Measurements from ENCODE around the gene BCL7C.
"Not testable (repeated sequence)": the region's sequence is repeated elsewhere in the genome, so short reads cannot be mapped to it uniquely, and the experiment has no call there.

Gene BCL7C

DNA sequence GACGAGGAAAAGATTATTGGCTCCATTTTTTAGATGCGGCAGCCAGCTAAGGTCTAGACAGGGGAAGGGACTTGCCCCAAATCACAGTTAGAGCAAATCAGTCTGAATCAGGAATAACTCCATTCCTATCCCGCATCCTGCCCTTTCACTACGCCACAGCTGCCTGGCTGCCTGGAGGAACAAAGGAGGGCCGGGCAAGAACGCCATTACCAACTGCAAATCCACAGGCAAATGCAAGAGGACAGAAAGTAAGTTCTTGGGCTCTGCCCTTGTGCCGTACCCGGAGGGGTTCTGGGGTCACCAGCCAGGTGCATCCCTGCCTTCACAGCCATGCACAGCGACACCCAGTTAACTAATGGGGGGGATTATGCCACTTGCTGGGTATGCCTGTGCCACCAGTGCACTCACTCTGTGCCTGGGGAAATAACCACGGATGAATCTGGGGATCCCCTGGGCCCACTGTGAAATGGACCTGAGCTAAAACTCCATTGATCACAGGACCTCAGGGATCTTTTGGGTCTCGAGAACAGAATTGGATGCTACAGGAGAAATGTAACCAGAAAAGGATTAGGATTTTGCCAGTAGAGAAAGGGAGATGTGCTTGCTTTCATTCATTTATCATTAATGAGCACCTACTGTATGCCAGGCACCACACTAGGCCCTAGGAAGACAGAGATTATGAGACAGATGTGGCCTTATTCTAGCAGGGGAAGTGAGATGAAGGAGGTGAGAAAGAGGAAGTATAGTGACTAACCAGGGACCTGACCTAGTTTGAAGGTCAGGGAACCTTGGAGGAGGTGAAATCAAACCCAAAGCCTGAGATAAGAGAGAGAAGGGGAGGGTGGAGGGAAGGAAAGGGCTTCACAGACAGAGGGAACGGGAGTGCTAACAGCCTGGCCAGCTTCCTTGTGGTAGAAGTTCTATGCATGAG, 17.7 kb downstream of the BCL7C start:
- no peaks in the 10 kb centered on the region for H3K36me3 ChIP-seq (ENCODE audit: control insufficient read depth, insufficient read depth, low read length)
- H3K27ac ChIP-seq (ENCODE audit: low read depth, low read length) = peak overlapping the region; percentile 92
- H3K9me3 ChIP-seq (ENCODE audit: control insufficient read depth, insufficient read depth, low read length) = no peaks in the 10 kb centered on the region
- peak overlapping the region; percentile 84 for H3K4me3 ChIP-seq (ENCODE audit: low read depth, low read length)
- peaks cover 32% of the 10 kb centered on the region for H3K27me3 ChIP-seq (ENCODE audit: control insufficient read depth, insufficient read depth, low read length)
- H3K4me1 ChIP-seq (ENCODE audit: control insufficient read depth, insufficient read depth, low read length) = peaks cover 8% of the 10 kb centered on the region
- peak overlapping the region; percentile 92 for H3K9ac ChIP-seq (ENCODE audit: low read depth, low read length)

DNA sequence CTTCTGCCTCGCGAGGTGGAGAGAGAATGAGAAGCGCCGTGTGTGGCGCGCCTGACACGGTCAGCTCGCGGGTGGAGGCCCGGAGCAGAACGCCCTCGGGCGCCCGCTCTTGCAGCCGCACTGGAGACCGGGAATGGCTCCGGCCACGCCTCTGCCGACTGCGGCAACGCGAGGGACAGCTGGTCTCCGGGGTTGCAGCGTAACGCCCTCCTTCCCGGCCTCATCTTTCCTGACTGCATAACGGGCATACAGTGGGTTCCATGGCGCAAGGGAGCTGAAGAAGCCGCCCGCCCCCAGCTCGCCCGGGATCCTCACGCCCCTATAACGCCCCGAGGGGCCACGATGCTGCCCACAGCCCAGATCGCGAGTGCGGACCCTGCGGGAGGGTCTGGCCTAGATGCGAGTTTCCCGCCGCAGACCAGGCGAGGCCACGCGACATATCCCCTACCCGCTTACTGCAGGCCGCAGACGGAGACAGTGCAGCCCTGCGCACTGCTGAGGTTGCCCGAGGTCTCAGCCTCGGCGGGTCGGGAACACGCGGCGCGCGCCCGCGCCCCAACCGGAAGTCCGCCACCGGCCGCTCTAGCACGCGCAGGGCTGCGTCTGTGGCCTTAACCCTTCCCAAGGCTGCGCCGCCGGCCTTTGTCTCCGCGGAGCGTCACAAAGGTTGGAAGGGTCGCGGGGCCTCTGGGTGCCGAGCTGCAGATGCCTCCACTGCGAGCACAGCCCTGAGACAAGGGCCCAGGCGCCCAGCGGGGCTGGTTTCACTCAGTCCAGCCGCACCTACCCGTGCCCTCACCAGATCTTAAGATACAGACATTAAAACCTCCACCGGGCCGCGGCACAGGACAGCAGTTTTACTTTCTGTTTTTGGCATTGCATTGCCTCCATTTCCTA, 18.8 kb downstream of the BCL7C start:
- peak overlapping the region; percentile 84 for H3K4me3 ChIP-seq (ENCODE audit: low read depth, low read length)
- H3K9ac ChIP-seq (ENCODE audit: low read depth, low read length) = peak overlapping the region; percentile 92
- H3K27ac ChIP-seq (ENCODE audit: low read depth, low read length) = peak overlapping the region; percentile 92
- peaks cover 35% of the 10 kb centered on the region for H3K27me3 ChIP-seq (ENCODE audit: control insufficient read depth, insufficient read depth, low read length)
- peaks cover 8% of the 10 kb centered on the region for H3K4me1 ChIP-seq (ENCODE audit: control insufficient read depth, insufficient read depth, low read length)
- H3K36me3 ChIP-seq (ENCODE audit: control insufficient read depth, insufficient read depth, low read length) = no peaks in the 10 kb centered on the region
- no peaks in the 10 kb centered on the region for H3K9me3 ChIP-seq (ENCODE audit: control insufficient read depth, insufficient read depth, low read length)

DNA sequence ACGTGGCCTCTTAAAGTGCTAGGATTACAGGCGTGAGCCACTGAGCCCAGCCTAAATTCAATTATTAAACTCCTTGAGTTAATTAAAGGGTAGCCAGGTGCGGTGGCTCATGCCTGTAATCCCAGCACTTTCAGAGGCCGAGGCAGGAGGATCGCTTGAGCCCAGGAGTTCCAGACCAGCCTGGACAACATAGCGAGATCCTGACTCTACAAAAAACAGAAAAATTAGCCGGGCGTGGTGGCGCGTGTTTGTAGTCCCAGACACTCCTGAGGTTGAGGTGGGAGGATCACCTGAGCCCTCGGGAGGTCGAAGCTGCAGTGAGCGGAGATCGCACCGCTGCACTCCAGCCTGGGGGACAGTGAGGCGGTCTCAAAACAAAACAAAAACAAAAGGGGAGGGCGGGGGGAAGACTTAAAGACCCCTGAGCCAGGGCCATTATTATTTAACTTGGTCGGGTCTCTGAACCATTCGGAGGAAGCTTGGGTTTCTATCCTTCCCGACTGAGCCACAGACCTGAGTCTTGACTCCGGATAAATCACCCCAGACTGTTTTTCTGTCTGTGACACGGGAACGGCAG, 19.5 kb downstream of the BCL7C start:
- Histone ChIP-seq H3K27ac (ENCODE audit: low read depth, low read length) (peak overlapping the region; percentile 75), H3K9ac (ENCODE audit: low read depth, low read length) (no peak overlapping the region), H3K4me1 (ENCODE audit: control insufficient read depth, insufficient read depth, low read length) (peaks cover 8% of the 10 kb centered on the region), H3K36me3 (ENCODE audit: control insufficient read depth, insufficient read depth, low read length) (no peaks in the 10 kb centered on the region), H3K27me3 (ENCODE audit: control insufficient read depth, insufficient read depth, low read length) (peaks cover 35% of the 10 kb centered on the region), H3K4me3 (ENCODE audit: low read depth, low read length) (peak overlapping the region; percentile 84), H3K9me3 (ENCODE audit: control insufficient read depth, insufficient read depth, low read length) (no peaks in the 10 kb centered on the region)

DNA sequence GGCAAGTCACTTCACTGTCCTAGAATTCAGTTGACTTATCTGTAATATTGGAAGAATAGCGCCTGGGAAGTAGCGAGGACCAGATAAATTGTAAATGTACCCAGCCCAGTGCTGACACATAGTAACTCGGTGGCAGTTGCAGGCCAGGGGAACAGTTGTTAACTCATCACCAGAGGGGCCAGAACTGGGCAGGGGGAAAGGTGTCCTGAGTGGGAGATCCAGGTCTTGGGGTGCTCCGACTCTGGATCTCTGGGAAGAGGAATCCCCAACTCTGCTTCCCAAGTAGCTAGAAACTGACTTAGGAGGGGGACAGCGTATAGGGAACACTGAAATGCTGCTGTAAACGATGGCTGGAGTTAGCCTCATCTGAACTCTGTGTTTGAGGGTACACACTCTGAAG, 23.0 kb downstream of the BCL7C start:
- no peak overlapping the region for H3K9ac ChIP-seq (ENCODE audit: low read depth, low read length)
- peaks cover 2% of the 10 kb centered on the region; the same call in 1 of the 2 replicates for H3K4me1 ChIP-seq (ENCODE audit: control insufficient read depth, insufficient read depth, low read length)
- no peaks in the 10 kb centered on the region for H3K9me3 ChIP-seq (ENCODE audit: control insufficient read depth, insufficient read depth, low read length)
- H3K27me3 ChIP-seq (ENCODE audit: control insufficient read depth, insufficient read depth, low read length) = peaks cover 35% of the 10 kb centered on the region
- H3K4me3 ChIP-seq (ENCODE audit: low read depth, low read length) = no peak overlapping the region
- no peak overlapping the region for H3K27ac ChIP-seq (ENCODE audit: low read depth, low read length)
- no peaks in the 10 kb centered on the region for H3K36me3 ChIP-seq (ENCODE audit: control insufficient read depth, insufficient read depth, low read length)

DNA sequence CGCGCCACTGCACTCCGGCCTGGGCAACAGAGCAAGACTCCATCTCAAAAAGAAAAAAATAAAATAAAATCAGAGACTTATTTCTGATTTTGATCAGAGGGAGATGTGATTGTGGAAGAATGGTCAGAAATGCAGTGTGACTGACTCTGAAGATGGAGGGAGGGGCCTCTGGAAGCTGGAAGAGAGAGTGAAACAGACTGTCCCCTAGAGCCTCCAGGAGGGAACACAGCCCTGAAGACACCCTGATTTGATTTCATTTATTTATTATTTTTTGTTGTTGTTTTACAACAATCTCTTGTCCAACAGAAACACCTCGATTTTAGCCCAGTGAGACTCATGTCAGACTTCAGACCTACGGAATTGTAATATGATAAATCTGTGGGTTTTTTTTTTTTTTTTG, 26.1 kb downstream of the BCL7C start:
- Histone ChIP-seq H3K27me3 (ENCODE audit: control insufficient read depth, insufficient read depth, low read length) (peaks cover 17% of the 10 kb centered on the region), H3K9ac (ENCODE audit: low read depth, low read length) (no peak overlapping the region), H3K4me1 (ENCODE audit: control insufficient read depth, insufficient read depth, low read length) (no peaks in the 10 kb centered on the region), H3K9me3 (ENCODE audit: control insufficient read depth, insufficient read depth, low read length) (no peaks in the 10 kb centered on the region), H3K27ac (ENCODE audit: low read depth, low read length) (no peak overlapping the region), H3K4me3 (ENCODE audit: low read depth, low read length) (no peak overlapping the region), H3K36me3 (ENCODE audit: control insufficient read depth, insufficient read depth, low read length) (no peaks in the 10 kb centered on the region)

DNA sequence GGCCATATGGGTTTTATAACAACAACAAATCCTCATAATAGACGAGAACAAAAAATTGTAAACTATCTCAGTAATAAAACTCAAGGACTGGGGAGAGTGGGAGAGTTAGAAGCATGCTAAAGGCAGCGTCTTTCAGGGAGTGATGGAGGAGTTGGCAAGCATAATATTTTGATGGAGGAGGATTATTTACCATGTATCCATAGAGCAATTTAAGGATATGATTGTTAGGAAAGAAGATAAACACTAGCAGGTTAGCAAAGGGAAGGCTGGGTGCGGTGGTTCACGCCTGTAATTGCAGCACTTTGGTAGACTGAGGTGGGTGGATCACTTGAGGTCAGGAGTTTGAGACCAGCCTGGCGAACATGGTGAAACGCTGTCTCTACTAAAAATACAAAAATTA, 27.8 kb downstream of the BCL7C start:
- Histone ChIP-seq H3K9ac (ENCODE audit: low read depth, low read length) (no peak overlapping the region), H3K27ac (ENCODE audit: low read depth, low read length) (no peak overlapping the region), H3K9me3 (ENCODE audit: control insufficient read depth, insufficient read depth, low read length) (no peaks in the 10 kb centered on the region)

DNA sequence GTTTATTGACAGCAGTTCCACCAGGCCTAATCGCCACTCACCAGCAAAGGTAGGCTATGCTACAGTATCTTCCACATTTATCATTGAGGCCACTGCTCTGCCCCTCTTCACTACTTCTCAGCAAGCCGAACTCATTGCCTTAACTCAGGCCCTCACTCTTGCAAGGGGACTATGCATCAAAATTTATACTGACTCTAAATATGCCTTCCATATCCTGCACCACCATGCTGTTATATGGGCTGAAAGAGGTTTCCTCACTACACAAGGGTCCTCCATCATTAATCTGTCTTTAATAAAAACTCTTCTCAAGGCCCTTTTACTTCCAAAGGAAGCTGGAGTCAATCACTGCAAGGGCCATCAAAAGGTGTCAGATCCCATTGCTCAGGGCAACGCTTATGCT, 30.7 kb downstream of the BCL7C start:
- H3K4me1 ChIP-seq (ENCODE audit: control insufficient read depth, insufficient read depth, low read length); H3K9ac ChIP-seq (ENCODE audit: low read depth, low read length); H3K4me3 ChIP-seq (ENCODE audit: low read depth, low read length); H3K36me3 ChIP-seq (ENCODE audit: control insufficient read depth, insufficient read depth, low read length); H3K9me3 ChIP-seq (ENCODE audit: control insufficient read depth, insufficient read depth, low read length); H3K27ac ChIP-seq (ENCODE audit: low read depth, low read length): not testable (repeated sequence)
- H3K27me3 ChIP-seq (ENCODE audit: control insufficient read depth, insufficient read depth, low read length) = peaks cover 26% of the 10 kb centered on the region

More for the DNA sequence above, 27.8 kb downstream of the BCL7C start:
- Histone ChIP-seq H3K36me3 (ENCODE audit: control insufficient read depth, insufficient read depth, low read length) (no peaks in the 10 kb centered on the region), H3K27me3 (ENCODE audit: control insufficient read depth, insufficient read depth, low read length) (peaks cover 2% of the 10 kb centered on the region), H3K4me1 (ENCODE audit: control insufficient read depth, insufficient read depth, low read length) (no peaks in the 10 kb centered on the region), H3K4me3 (ENCODE audit: low read depth, low read length) (no peak overlapping the region)

DNA sequence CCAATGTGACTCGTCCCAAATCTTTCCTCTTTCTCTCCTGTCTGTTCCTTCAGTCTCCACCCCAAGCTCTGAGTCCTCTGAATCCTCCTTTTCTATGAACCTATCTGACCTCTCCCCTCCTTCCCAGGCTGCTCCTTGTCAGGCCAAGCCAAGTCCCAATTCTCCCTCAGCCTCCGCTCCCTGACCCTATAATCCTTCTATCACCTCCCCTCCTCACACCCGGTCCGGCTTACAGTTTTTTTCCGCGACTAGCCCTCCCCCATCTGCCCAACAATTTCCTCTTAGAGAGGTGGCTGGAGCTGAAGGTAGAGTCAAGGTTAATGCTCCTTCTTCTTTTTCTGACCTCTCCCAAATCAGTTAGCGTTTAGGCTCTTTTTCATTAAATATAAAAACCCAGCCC, 33.1 kb downstream of the BCL7C start:
- H3K36me3 ChIP-seq (ENCODE audit: control insufficient read depth, insufficient read depth, low read length); H3K27ac ChIP-seq (ENCODE audit: low read depth, low read length); H3K9me3 ChIP-seq (ENCODE audit: control insufficient read depth, insufficient read depth, low read length); H3K4me1 ChIP-seq (ENCODE audit: control insufficient read depth, insufficient read depth, low read length); H3K9ac ChIP-seq (ENCODE audit: low read depth, low read length); H3K4me3 ChIP-seq (ENCODE audit: low read depth, low read length): not testable (repeated sequence)
- H3K27me3 ChIP-seq (ENCODE audit: control insufficient read depth, insufficient read depth, low read length) = peaks cover 29% of the 10 kb centered on the region

DNA sequence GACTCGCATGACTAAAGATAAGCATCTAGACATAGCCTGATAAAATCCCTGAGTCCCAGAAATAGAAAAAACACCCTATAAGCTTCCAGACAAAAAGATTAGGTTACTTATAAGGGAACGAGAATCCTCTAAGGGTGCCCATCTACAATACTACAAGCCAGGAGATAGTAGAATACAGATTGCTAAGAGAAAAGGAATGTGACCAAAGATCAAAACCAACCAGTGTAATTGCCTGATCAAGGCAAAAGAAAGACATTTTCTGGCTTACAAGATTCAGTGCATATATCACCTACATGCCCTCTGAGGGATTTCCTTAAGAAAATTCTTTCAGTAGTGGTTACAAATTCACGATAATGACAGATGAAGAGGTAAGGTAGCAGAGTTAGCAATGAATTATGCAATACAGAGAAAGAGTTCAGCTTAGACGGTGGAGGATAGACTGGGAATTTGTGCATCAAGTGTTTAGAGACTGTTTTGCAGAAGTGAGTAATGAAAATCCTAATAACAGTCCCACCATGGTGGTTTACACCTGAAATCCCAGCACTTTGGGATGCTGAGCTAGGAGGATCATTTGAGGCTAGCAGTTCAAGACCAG, 35.0 kb downstream of the BCL7C start:
- no peak overlapping the region for H3K9ac ChIP-seq (ENCODE audit: low read depth, low read length)
- peaks cover 29% of the 10 kb centered on the region for H3K27me3 ChIP-seq (ENCODE audit: control insufficient read depth, insufficient read depth, low read length)
- H3K9me3 ChIP-seq (ENCODE audit: control insufficient read depth, insufficient read depth, low read length) = no peaks in the 10 kb centered on the region
- H3K4me3 ChIP-seq (ENCODE audit: low read depth, low read length) = no peak overlapping the region
- H3K4me1 ChIP-seq (ENCODE audit: control insufficient read depth, insufficient read depth, low read length) = 0 out of 2 replicates have a peak, but pooled peaks cover 5% of the 10 kb centered on the region
- no peak overlapping the region for H3K27ac ChIP-seq (ENCODE audit: low read depth, low read length)
- H3K36me3 ChIP-seq (ENCODE audit: control insufficient read depth, insufficient read depth, low read length) = no peaks in the 10 kb centered on the region

DNA sequence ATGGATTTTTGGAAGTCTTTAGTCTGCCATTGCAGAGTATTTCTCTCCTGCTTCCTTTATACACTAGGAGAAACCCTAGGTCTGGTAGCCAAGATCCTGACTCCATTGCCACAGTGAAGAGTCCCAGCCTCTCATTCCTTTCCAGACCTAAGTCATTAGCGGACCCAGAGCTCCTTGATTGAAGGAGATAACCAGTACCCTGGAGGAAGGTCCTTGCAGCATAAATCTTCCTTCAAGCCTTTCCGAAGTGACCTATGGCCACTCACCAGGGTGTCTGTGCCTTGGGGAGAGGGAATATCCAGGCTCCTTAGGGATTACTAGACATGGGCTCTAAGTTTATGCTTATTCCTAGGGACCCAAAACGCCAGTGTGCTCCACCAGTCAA, 35.8 kb downstream of the BCL7C start:
- Histone ChIP-seq H3K27ac (ENCODE audit: low read depth, low read length) (no peak overlapping the region), H3K9ac (ENCODE audit: low read depth, low read length) (no peak overlapping the region), H3K4me3 (ENCODE audit: low read depth, low read length) (no peak overlapping the region), H3K36me3 (ENCODE audit: control insufficient read depth, insufficient read depth, low read length) (no peaks in the 10 kb centered on the region), H3K4me1 (ENCODE audit: control insufficient read depth, insufficient read depth, low read length) (0 out of 2 replicates have a peak, but pooled peaks cover 5% of the 10 kb centered on the region), H3K27me3 (ENCODE audit: control insufficient read depth, insufficient read depth, low read length) (peaks cover 29% of the 10 kb centered on the region), H3K9me3 (ENCODE audit: control insufficient read depth, insufficient read depth, low read length) (no peaks in the 10 kb centered on the region)
